ENCODE measurements around the gene DSCAML1. TPM values are rescaled to one million over a fixed set of nuclear protein-coding genes. Genes with fewer than 3 reads are reported as not detected.

The DSCAML1 gene
- total and polyA plus RNA-seq, 2 experiments from 2014 or later, result not detected

GRCh38 chr11:117520966-117521365 lies 276.1 kb downstream of the DSCAML1 start:
- in situ Hi-C loops (cut with MboI), result no loop called here
- H3K4me1 ChIP-seq (ENCODE audit: insufficient read depth), result 0 out of 2 replicates have a peak, but pooled peaks cover 7% of the 10 kb centered on the region
- WGBS, 2 experiments (ENCODE audit: low coverage in 1 of 2, low lambda C conversion rate in 2 of 2, missing lambda C conversion rate in 2 of 2), result 90 to 94% methylated on average over 21 of the region's 21 CpGs
- H3K27ac ChIP-seq, result no peak overlapping the region
- H3K9ac ChIP-seq, result no peak overlapping the region
- H4K20me1 ChIP-seq (ENCODE audit: insufficient read depth), result no peaks in the 10 kb centered on the region
- no peaks in the 10 kb centered on the region for H3K36me3 ChIP-seq (ENCODE audit: low read depth)
- no peaks in the 10 kb centered on the region for H3K9me2 ChIP-seq (ENCODE audit: insufficient read depth)
- no peak overlapping the region for H2AFZ ChIP-seq
- TF ChIP-seq EZH2phosphoT487 (IDR thresholded peaks at IDR 0.05; ENCODE audit: insufficient read depth, low read depth), result no peak
- no peak for TF ChIP-seq EZH2 (IDR thresholded peaks at IDR 0.05; ENCODE audit: insufficient read depth, poor library complexity, severe bottlenecking)
- H3K27me3 ChIP-seq (replicated peaks; ENCODE audit: insufficient read depth), result no peaks in the 10 kb centered on the region; the same call in 1 of the 2 replicates
- no peak overlapping the region for H3K4me3 ChIP-seq
- no peaks in the 10 kb centered on the region for H3F3A ChIP-seq (ENCODE audit: insufficient read depth)
- no peaks in the 10 kb centered on the region for H3K9me3 ChIP-seq (ENCODE audit: low read depth)
- H3K4me2 ChIP-seq (ENCODE audit: unreplicated experiment), result no peak overlapping the region
- H3K79me2 ChIP-seq (ENCODE audit: insufficient read depth), result no peaks in the 10 kb centered on the region
- DNase-seq, result no peak

GRCh38 chr11:117520201-117520600 lies 276.8 kb downstream of the DSCAML1 start:
- Histone ChIP-seq H3K4me2 (ENCODE audit: unreplicated experiment) (no peak overlapping the region), H3K9me2 (ENCODE audit: insufficient read depth) (no peaks in the 10 kb centered on the region), H4K20me1 (ENCODE audit: insufficient read depth) (no peaks in the 10 kb centered on the region), H3K9ac (no peak overlapping the region), H3K79me2 (ENCODE audit: insufficient read depth) (no peaks in the 10 kb centered on the region), H3K4me1 (ENCODE audit: insufficient read depth) (0 out of 2 replicates have a peak, but pooled peaks cover 7% of the 10 kb centered on the region), H3K36me3 (ENCODE audit: low read depth) (no peaks in the 10 kb centered on the region), H2AFZ (no peak overlapping the region), H3K9me3 (ENCODE audit: low read depth) (no peaks in the 10 kb centered on the region), H3K4me3 (no peak overlapping the region), H3K27ac (no peak overlapping the region), H3K27me3 (replicated peaks; ENCODE audit: insufficient read depth) (peaks cover 1% of the 10 kb centered on the region; the same call in 1 of the 2 replicates), H3F3A (ENCODE audit: insufficient read depth) (no peaks in the 10 kb centered on the region)
- peak; percentile 32 for DNase-seq
- no peak for TF ChIP-seq EZH2phosphoT487 (IDR thresholded peaks at IDR 0.05; ENCODE audit: insufficient read depth, low read depth)
- TF ChIP-seq EZH2 (IDR thresholded peaks at IDR 0.05; ENCODE audit: insufficient read depth, poor library complexity, severe bottlenecking), result no peak
- 53 to 60% methylated on average over 3 of the region's 3 CpGs for WGBS, 2 experiments (ENCODE audit: low coverage in 1 of 2, low lambda C conversion rate in 2 of 2, missing lambda C conversion rate in 2 of 2)
- in situ Hi-C loops (cut with MboI), result no loop called here

- no peaks in the 10 kb centered on the region for H4K20me1 ChIP-seq (ENCODE audit: insufficient read depth)
- 0 out of 2 replicates have a peak, but pooled peaks cover 7% of the 10 kb centered on the region for H3K4me1 ChIP-seq (ENCODE audit: insufficient read depth)
- DNase-seq, result no peak
- WGBS, 2 experiments (ENCODE audit: low coverage in 1 of 2, low lambda C conversion rate in 2 of 2, missing lambda C conversion rate in 2 of 2), result 40 to 56% methylated on average over 4 of the region's 4 CpGs
- H3K9me3 ChIP-seq (ENCODE audit: low read depth), result no peaks in the 10 kb centered on the region
- peaks cover 7% of the 10 kb centered on the region; the same call in 1 of the 2 replicates for H3K27me3 ChIP-seq (replicated peaks; ENCODE audit: insufficient read depth)
- H2AFZ ChIP-seq, result no peak overlapping the region
- in situ Hi-C loops (cut with MboI), result no loop called here
- H3K36me3 ChIP-seq (ENCODE audit: low read depth), result no peaks in the 10 kb centered on the region
- H3K9me2 ChIP-seq (ENCODE audit: insufficient read depth), result no peaks in the 10 kb centered on the region
- H3K9ac ChIP-seq, result no peak overlapping the region
- H3K79me2 ChIP-seq (ENCODE audit: insufficient read depth), result no peaks in the 10 kb centered on the region
- H3F3A ChIP-seq (ENCODE audit: insufficient read depth), result no peaks in the 10 kb centered on the region
- H3K4me2 ChIP-seq (ENCODE audit: unreplicated experiment), result no peak overlapping the region
- H3K4me3 ChIP-seq, result no peak overlapping the region
- no peak overlapping the region for H3K27ac ChIP-seq
- no peak for TF ChIP-seq EZH2 (IDR thresholded peaks at IDR 0.05; ENCODE audit: insufficient read depth, poor library complexity, severe bottlenecking)
- TF ChIP-seq EZH2phosphoT487 (IDR thresholded peaks at IDR 0.05; ENCODE audit: insufficient read depth, low read depth), result no peak
Observed at GRCh38 chr11:117519590-117519989, 277.4 kb downstream of the DSCAML1 start.

GRCh38 chr11:117519170-117519569 lies 277.8 kb downstream of the DSCAML1 start:
- H3K9me3 ChIP-seq (ENCODE audit: low read depth), result no peaks in the 10 kb centered on the region
- H3K27ac ChIP-seq, result no peak overlapping the region
- in situ Hi-C loops (cut with MboI), result no loop called here
- peaks cover 7% of the 10 kb centered on the region; the same call in 1 of the 2 replicates for H3K27me3 ChIP-seq (replicated peaks; ENCODE audit: insufficient read depth)
- H3F3A ChIP-seq (ENCODE audit: insufficient read depth), result no peaks in the 10 kb centered on the region
- 0 out of 2 replicates have a peak, but pooled peaks cover 7% of the 10 kb centered on the region for H3K4me1 ChIP-seq (ENCODE audit: insufficient read depth)
- no peak for DNase-seq
- H3K36me3 ChIP-seq (ENCODE audit: low read depth), result no peaks in the 10 kb centered on the region
- no peak overlapping the region for H3K4me3 ChIP-seq
- H3K9me2 ChIP-seq (ENCODE audit: insufficient read depth), result no peaks in the 10 kb centered on the region
- no peaks in the 10 kb centered on the region for H3K79me2 ChIP-seq (ENCODE audit: insufficient read depth)
- H4K20me1 ChIP-seq (ENCODE audit: insufficient read depth), result no peaks in the 10 kb centered on the region
- TF ChIP-seq EZH2 (IDR thresholded peaks at IDR 0.05; ENCODE audit: insufficient read depth, poor library complexity, severe bottlenecking) (no peak), EZH2phosphoT487 (IDR thresholded peaks at IDR 0.05; ENCODE audit: insufficient read depth, low read depth) (no peak)
- no peak overlapping the region for H3K4me2 ChIP-seq (ENCODE audit: unreplicated experiment)
- 49 to 53% methylated on average over 9 of the region's 9 CpGs for WGBS, 2 experiments (ENCODE audit: low coverage in 1 of 2, low lambda C conversion rate in 2 of 2, missing lambda C conversion rate in 2 of 2)
- no peak overlapping the region for H3K9ac ChIP-seq
- no peak overlapping the region for H2AFZ ChIP-seq
